Measurements from ENCODE around the gene CCDC148. TPM values are rescaled to one million over a fixed set of nuclear protein-coding genes. Genes with fewer than 3 reads are reported as not detected.

The CCDC148 gene
- total and polyA plus RNA-seq, 10 of the 15 experiments (the other 5 are each of a cell fraction or from before 2014, with no cell fraction given), result 0.07 to 0.30 (median 0.18) TPM; not detected in 7

DNA sequence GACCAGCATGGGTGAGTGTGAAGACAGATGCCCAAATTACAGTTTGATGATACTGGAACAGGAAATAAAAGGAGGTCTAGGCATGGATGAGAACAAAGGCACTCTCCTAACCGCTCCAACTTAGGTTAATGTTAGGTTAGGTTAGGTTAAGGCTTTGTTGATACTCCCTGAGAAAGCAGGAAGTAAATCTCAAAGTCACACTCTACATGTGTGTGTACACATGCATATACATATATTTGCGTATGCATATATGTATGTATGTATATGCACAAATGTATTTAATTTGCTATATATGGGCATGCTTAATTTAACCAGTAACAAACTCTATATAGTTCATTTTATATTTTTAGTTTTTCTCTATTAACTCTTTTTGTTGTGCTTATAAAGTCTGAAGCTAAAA is 215.6 kb downstream of the CCDC148 start:
- TF ChIP-seq ATF7 (IDR thresholded peaks at IDR 0.05; ENCODE audit: low read depth), result no peak
- TF ChIP-seq FOS (IDR thresholded peaks at IDR 0.05; ENCODE audit: borderline replicate concordance, extremely low read depth, insufficient read length), result no peak
- TF ChIP-seq CEBPB (IDR thresholded peaks at IDR 0.05; ENCODE audit: borderline replicate concordance in 1 of 2, low read depth in 2 of 2, low read length in 2 of 2), result no peak
- no peak for TF ChIP-seq KDM1A (IDR thresholded peaks at IDR 0.05; ENCODE audit: borderline replicate concordance)
- TF ChIP-seq, protein P1, sequence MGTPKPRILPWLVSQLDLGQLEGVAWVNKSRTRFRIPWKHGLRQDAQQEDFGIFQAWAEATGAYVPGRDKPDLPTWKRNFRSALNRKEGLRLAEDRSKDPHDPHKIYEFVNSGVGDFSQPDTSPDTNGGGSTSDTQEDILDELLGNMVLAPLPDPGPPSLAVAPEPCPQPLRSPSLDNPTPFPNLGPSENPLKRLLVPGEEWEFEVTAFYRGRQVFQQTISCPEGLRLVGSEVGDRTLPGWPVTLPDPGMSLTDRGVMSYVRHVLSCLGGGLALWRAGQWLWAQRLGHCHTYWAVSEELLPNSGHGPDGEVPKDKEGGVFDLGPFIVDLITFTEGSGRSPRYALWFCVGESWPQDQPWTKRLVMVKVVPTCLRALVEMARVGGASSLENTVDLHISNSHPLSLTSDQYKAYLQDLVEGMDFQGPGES (IDR thresholded peaks at IDR 0.05), result no peak
- no peak for TF ChIP-seq ESRRA (IDR thresholded peaks at IDR 0.05; ENCODE audit: low read length)
- no peak for TF ChIP-seq YBX1 (IDR thresholded peaks at IDR 0.05)
- CTCF ChIA-PET, result no interaction called here
- 2% methylated on average over 2 of the region's 2 CpGs for WGBS (ENCODE audit: insufficient coverage, insufficient replicate concordance, low lambda C conversion rate, missing lambda C conversion rate)
- peaks cover 0 to 2% of the 10 kb centered on the region in 2 experiments; a peak in 2 of 4 replicates for H3K27me3 ChIP-seq (replicated peaks in 1 of 2; ENCODE audit: control insufficient read depth in 2 of 2, insufficient read depth in 2 of 2, low read length in 1 of 2)
- no peaks in the 10 kb centered on the region for H3K4me1 ChIP-seq (ENCODE audit: control insufficient read depth, insufficient read depth, low read length)
- H3K27ac ChIP-seq (ENCODE audit: control insufficient read depth, insufficient read depth), result no peak overlapping the region
- ATAC-seq, result no peak
- no peaks in the 10 kb centered on the region for H3K9me3 ChIP-seq (replicated peaks; ENCODE audit: control insufficient read depth, insufficient read depth, low read length)
- H3K79me2 ChIP-seq (ENCODE audit: control insufficient read depth, insufficient read depth, low read length), result no peaks in the 10 kb centered on the region
- SMC1A ChIA-PET (ENCODE audit: uncharacterized antibody, unreplicated experiment), result no interaction called here
- H3K4me3 ChIP-seq, result no peak overlapping the region
- H3K4me2 ChIP-seq (ENCODE audit: control insufficient read depth, insufficient read depth), result no peak overlapping the region
- no TSS peak for BruUV-seq (replicated peaks)
- in situ Hi-C loops (cut with MboI), result no loop called here
- H3K36me3 ChIP-seq (ENCODE audit: control insufficient read depth in 2 of 2, insufficient read depth in 2 of 2, low read length in 1 of 2), result no peaks in the 10 kb centered on the region
- intact Hi-C loops (cut with micrococcal nuclease; ENCODE audit: unreplicated experiment), result no loop called here
- POLR2A ChIA-PET, result no interaction called here
- RAD21 ChIA-PET (ENCODE audit: unreplicated experiment), result no interaction called here
- no peak for DNase-seq (ENCODE audit: low read depth, low spot score)
- no peaks in the 10 kb centered on the region for H4K20me1 ChIP-seq (ENCODE audit: control insufficient read depth, insufficient read depth)
- no peak overlapping the region for H2AFZ ChIP-seq (ENCODE audit: control insufficient read depth, low read depth, low read length)
- FAIRE-seq, result no peak
- no peak overlapping the region for H3K9ac ChIP-seq (ENCODE audit: control insufficient read depth, insufficient read depth, low read length)

DNA sequence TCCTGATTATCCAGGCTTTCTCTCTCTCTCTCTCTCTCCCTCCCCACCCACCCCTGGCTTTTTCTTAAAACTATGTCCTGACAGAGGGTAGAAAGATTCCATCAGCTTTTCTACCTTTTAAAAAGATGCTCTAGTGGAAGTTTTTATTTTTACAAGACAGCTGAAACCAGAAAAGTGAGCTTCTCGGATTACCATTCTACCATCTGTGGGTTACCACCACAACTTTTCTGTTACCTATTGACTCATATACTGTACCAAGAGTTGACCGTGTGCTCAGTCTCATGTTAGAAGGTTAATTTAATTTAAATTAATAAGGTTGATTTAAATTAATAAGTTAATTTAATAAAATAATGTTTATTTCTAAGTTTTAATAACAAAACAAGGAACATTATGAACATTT is 217.3 kb downstream of the CCDC148 start:
- FAIRE-seq, result no peak
- intact Hi-C loops (cut with micrococcal nuclease; ENCODE audit: unreplicated experiment), result no loop called here
- H3K27ac ChIP-seq (ENCODE audit: control insufficient read depth, insufficient read depth), result no peak overlapping the region
- no peak overlapping the region for H3K4me2 ChIP-seq (ENCODE audit: control insufficient read depth, insufficient read depth)
- in situ Hi-C loops (cut with MboI), result no loop called here
- no peak overlapping the region for H3K9ac ChIP-seq (ENCODE audit: control insufficient read depth, insufficient read depth, low read length)
- SMC1A ChIA-PET (ENCODE audit: uncharacterized antibody, unreplicated experiment), result no interaction called here
- no peak overlapping the region for H2AFZ ChIP-seq (ENCODE audit: control insufficient read depth, low read depth, low read length)
- TF ChIP-seq POLR2AphosphoS2 (IDR thresholded peaks at IDR 0.05; ENCODE audit: low read depth, low read length), result no peak
- no peak for TF ChIP-seq JUNB (IDR thresholded peaks at IDR 0.05)
- TF ChIP-seq MTA2 (IDR thresholded peaks at IDR 0.05; ENCODE audit: low read depth), result no peak
- no peak for TF ChIP-seq ZSCAN29 (IDR thresholded peaks at IDR 0.05)
- TF ChIP-seq SMARCA5 (IDR thresholded peaks at IDR 0.05), result no peak
- TF ChIP-seq HDAC6 (IDR thresholded peaks at IDR 0.05; ENCODE audit: unreplicated experiment), result no peak
- TF ChIP-seq, protein P2, sequence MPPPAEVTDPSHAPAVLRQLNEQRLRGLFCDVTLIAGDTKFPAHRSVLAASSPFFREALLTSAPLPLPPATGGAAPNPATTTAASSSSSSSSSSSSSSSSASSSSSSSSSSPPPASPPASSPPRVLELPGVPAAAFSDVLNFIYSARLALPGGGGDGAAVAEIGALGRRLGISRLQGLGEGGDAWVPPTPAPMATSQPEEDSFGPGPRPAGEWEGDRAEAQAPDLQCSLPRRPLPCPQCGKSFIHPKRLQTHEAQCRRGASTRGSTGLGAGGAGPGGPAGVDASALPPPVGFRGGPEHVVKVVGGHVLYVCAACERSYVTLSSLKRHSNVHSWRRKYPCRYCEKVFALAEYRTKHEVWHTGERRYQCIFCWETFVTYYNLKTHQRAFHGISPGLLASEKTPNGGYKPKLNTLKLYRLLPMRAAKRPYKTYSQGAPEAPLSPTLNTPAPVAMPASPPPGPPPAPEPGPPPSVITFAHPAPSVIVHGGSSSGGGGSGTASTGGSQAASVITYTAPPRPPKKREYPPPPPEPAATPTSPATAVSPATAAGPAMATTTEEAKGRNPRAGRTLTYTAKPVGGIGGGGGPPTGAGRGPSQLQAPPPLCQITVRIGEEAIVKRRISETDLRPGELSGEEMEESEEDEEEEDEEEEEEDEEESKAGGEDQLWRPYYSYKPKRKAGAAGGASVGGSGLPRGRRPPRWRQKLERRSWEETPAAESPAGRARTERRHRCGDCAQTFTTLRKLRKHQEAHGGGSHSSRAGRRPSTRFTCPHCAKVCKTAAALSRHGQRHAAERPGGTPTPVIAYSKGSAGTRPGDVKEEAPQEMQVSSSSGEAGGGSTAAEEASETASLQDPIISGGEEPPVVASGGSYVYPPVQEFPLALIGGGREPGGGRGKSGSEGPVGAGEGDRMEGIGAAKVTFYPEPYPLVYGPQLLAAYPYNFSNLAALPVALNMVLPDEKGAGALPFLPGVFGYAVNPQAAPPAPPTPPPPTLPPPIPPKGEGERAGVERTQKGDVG (CRISPR knock-in tag; IDR thresholded peaks at IDR 0.05), result no peak
- no peak for TF ChIP-seq SMAD1 (IDR thresholded peaks at IDR 0.05; ENCODE audit: low read depth, partially characterized antibody)
- no peak for TF ChIP-seq NR2C2 (IDR thresholded peaks at IDR 0.05; ENCODE audit: borderline replicate concordance, control insufficient read depth, insufficient read length, low read depth)
- no peak for TF ChIP-seq ATF7 (IDR thresholded peaks at IDR 0.05; ENCODE audit: low read depth)
- BruUV-seq (replicated peaks), result no TSS peak
- H3K79me2 ChIP-seq (ENCODE audit: control insufficient read depth, insufficient read depth, low read length), result no peaks in the 10 kb centered on the region
- no peaks in the 10 kb centered on the region for H3K9me3 ChIP-seq (replicated peaks; ENCODE audit: control insufficient read depth, insufficient read depth, low read length)
- POLR2A ChIA-PET, result no interaction called here
- 12% methylated on average over 2 of the region's 2 CpGs for WGBS (ENCODE audit: insufficient coverage, insufficient replicate concordance, low lambda C conversion rate, missing lambda C conversion rate)
- H3K27me3 ChIP-seq (replicated peaks in 1 of 2; ENCODE audit: control insufficient read depth in 2 of 2, insufficient read depth in 2 of 2, low read length in 1 of 2), result peaks cover 0 to 2% of the 10 kb centered on the region in 2 experiments; a peak in 2 of 4 replicates
- no peak for DNase-seq (ENCODE audit: low read depth, low spot score)
- H3K4me3 ChIP-seq, result no peak overlapping the region
- CTCF ChIA-PET, result no interaction called here
- H4K20me1 ChIP-seq (ENCODE audit: control insufficient read depth, insufficient read depth), result no peaks in the 10 kb centered on the region
- RAD21 ChIA-PET (ENCODE audit: unreplicated experiment), result no interaction called here
- no peaks in the 10 kb centered on the region for H3K36me3 ChIP-seq (ENCODE audit: control insufficient read depth in 2 of 2, insufficient read depth in 2 of 2, low read length in 1 of 2)
- peak; percentile 29; the same call in 1 of the 3 replicates for ATAC-seq
- H3K4me1 ChIP-seq (ENCODE audit: control insufficient read depth, insufficient read depth, low read length), result no peaks in the 10 kb centered on the region
